Tibial nerve (tissue), 4 donors: ENCODE data around the gene RABL3. TPM values are rescaled to one million over a fixed set of nuclear protein-coding genes. Genes with fewer than 3 reads are reported as not detected.

Experiments
- DNase-seq, 2 donors: peaks; one replicate each; pipeline ENCODE4 v3.0.0-alpha.2; 2019; ENCODE audit warnings: low spot score in 2 of 2
- H3K27ac ChIP-seq, 4 donors: fragments of 200-600 bp; sonication (generic) in 3 of 4; one replicate each; pipeline ENCODE4 v1.5.1; 2017 to 2019; ENCODE audit warnings: mild to moderate bottlenecking in 1 of 4
- H3K27me3 ChIP-seq, 2 donors: fragments of 200-600 bp; sonication (generic) in 1 of 2; one replicate each; pipeline versions ENCODE4 v1.5.1 to v1.6.0; 2017 to 2019
- H3K36me3 ChIP-seq, 3 donors: fragments of 200-600 bp; sonication (generic); one replicate each; pipeline ENCODE4 v1.5.1; 2018 to 2019
- H3K4me1 ChIP-seq, 4 donors: fragments of 200-600 bp; sonication (generic) in 3 of 4; one replicate each; pipeline ENCODE4 v1.5.1; 2017 to 2019
- H3K4me3 ChIP-seq, 4 donors: fragments of 200-600 bp; sonication (generic) in 3 of 4; one replicate each; pipeline ENCODE4 v1.5.1; 2017 to 2019; ENCODE audit warnings: mild to moderate bottlenecking in 1 of 4, moderate library complexity in 1 of 4
- H3K9me3 ChIP-seq, 4 donors: fragments of 200-600 bp; sonication (generic) in 3 of 4; one replicate each; pipeline ENCODE4 v1.5.1; 2017 to 2019
- CTCF ChIP-seq, 5 experiments: fragments of 200-600 bp in 3 of 5; fragments of 450-650 bp in 2 of 5; sonication (generic) in 3 of 5; IDR thresholded peaks; one replicate each; pipeline ENCODE4 v1.5.1; 2016 to 2019; ENCODE audit warnings: antibody characterized with exemption in 5 of 5, mild to moderate bottlenecking in 3 of 5, moderate library complexity in 2 of 5
- EP300 ChIP-seq, 2 donors: sonication (generic); formaldehyde crosslinking; IDR thresholded peaks; one replicate each; pipeline ENCODE4 v1.6.1; 2017; ENCODE audit warnings: antibody characterized with exemption in 2 of 2, mild to moderate bottlenecking in 1 of 2
- POLR2A ChIP-seq, 2 donors: fragments of 450-650 bp; IDR thresholded peaks; one replicate each; pipeline ENCODE4 v1.6.1; 2017; ENCODE audit warnings: antibody characterized with exemption in 2 of 2, mild to moderate bottlenecking in 2 of 2, moderate library complexity in 2 of 2
- WGBS, 2 donors: methylation state at CpG; one replicate each; pipeline ENCODE4 v1.1.5; 2018; 5-methylcytosine and 5-hydroxymethylcytosine counted together
- total RNA-seq, 4 donors: library from RNA; depleted of rRNA; stranded (reverse); fragments of >200 nt; gene quantifications; one replicate each; pipeline ENCODE4 v1.1.0, GENCODE V29; 2016

Gene RABL3
- total RNA-seq, 4 donors from 2014 or later, result 10.8 to 17.6 (median 15.0) TPM

GRCh38 chr3:120706950-120707349 is 35.4 kb downstream of the RABL3 start:
- H3K4me1 ChIP-seq, result no peaks in the 10 kb centered on the region
- DNase-seq, result no peak
- H3K36me3 ChIP-seq, result peaks cover 0 to 71% (median 0%) of the 10 kb centered on the region in 3 donors
- H3K27me3 ChIP-seq, result no peaks in the 10 kb centered on the region
- no peak overlapping the region for H3K27ac ChIP-seq
- TF ChIP-seq EP300 (IDR thresholded peaks at IDR 0.05), result no peak
- no peak for TF ChIP-seq CTCF (IDR thresholded peaks at IDR 0.05)
- no peak for TF ChIP-seq POLR2A (IDR thresholded peaks at IDR 0.05)
- no peak overlapping the region for H3K4me3 ChIP-seq
- H3K9me3 ChIP-seq, result peaks cover 0 to 9% (median 4%) of the 10 kb centered on the region in 4 donors

DNA sequence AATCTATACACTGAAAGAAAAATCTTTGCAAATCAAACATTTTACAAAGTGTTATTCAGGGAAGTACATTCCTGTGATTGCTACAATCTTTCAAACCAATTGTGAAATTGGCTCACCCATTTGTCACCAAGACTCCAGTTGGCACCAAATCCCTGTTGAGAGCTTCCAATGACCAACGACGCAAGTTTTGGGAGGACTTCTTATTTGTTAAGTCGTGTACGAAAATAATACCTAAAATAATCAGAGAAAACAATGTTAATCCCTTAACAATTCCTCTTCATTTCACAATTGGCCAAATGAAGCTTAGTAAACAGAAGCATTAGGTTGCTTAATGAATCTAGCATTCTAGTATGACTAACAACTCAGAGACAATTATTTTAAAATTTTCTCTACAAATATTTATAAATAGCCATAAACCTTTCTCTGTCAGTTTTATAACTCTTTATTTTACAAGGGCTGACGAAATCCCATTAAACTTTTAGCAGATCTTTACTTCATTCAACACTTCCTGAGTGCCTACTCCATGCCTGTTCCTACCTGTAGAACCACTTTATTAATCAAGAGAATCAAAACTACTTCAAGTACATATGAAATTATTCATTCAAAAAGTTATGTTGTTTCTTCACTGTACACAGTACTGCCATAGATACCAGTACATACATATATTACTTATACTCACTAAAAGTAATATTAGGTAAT is 36.3 kb downstream of the RABL3 start:
- H3K36me3 ChIP-seq, result peaks cover 0 to 73% (median 0%) of the 10 kb centered on the region in 3 donors
- H3K4me3 ChIP-seq, result no peak overlapping the region
- WGBS, 2 donors, result 93 to 95% methylated on average over 5 of the region's 5 CpGs
- no peaks in the 10 kb centered on the region for H3K27me3 ChIP-seq
- TF ChIP-seq POLR2A (IDR thresholded peaks at IDR 0.05), result no peak
- no peak for TF ChIP-seq EP300 (IDR thresholded peaks at IDR 0.05)
- TF ChIP-seq CTCF (IDR thresholded peaks at IDR 0.05), result no peak
- H3K27ac ChIP-seq, result no peak overlapping the region
- no peaks in the 10 kb centered on the region for H3K4me1 ChIP-seq
- no peak for DNase-seq
- peaks cover 0 to 9% (median 4%) of the 10 kb centered on the region in 4 donors for H3K9me3 ChIP-seq

DNA sequence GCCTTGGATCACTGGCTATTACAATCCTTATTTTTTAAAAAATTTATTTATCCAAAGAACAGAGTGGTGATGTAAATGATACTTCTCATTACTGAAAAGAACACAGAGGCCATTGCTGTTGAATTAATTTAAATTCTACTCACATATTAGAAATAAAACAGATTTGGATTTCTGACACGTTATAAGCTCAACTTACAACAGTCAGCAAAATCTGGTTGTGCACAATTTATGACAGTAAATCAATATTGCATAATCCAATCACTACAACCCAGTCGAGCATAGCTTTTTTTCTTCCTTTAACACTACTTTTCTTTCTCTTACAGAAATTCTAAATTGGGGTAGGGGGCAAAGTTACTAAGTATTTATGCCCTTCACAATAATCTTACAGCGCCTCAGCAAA is 43.0 kb downstream of the RABL3 start:
- TF ChIP-seq CTCF (IDR thresholded peaks at IDR 0.05) (no peak), EP300 (IDR thresholded peaks at IDR 0.05) (no peak), POLR2A (IDR thresholded peaks at IDR 0.05) (no peak)
- no peak for DNase-seq
- peaks cover 0 to 9% (median 4%) of the 10 kb centered on the region in 4 donors for H3K9me3 ChIP-seq
- H3K4me3 ChIP-seq, result no peak overlapping the region
- H3K27me3 ChIP-seq, result no peaks in the 10 kb centered on the region
- H3K36me3 ChIP-seq, result peaks cover 0 to 42% (median 0%) of the 10 kb centered on the region in 3 donors
- H3K4me1 ChIP-seq, result no peaks in the 10 kb centered on the region
- 65 to 75% methylated on average over 3 of the region's 3 CpGs for WGBS, 2 donors
- no peak overlapping the region for H3K27ac ChIP-seq

DNA sequence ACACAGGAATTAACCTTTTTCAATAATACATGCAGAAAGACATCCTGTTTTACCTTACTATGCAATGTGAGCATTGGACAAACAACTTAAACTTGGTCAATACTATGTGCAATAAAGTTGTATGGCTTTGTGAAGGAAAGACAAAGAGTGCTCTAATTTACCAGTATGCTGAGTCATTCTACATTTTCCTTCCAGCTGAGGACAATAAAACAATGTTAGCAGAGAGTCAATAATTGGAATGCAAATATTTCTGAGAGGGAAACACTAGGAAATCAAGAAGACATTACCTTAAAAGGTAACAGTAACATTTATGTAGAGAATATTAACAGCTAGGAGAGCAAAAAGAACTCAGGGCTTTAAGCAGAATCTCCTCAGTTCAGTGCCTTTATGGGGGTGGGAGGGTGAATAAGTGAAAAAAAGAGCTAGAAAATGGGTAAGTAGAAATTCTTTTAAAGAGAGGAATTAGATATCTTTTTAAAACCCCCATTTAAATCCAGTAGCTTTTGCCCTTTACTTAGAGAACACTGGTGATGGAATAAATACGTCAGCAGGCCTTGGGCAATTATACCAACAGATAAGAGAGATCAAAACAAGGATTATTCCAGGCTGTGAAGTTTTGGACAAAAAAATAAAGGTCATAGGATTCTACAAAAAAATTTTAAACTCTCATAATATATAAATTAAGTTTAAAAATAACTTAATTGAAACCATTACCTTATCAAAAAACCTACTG is 48.7 kb downstream of the RABL3 start:
- Histone ChIP-seq H3K4me1 (no peaks in the 10 kb centered on the region), H3K4me3 (no peak overlapping the region), H3K27me3 (no peaks in the 10 kb centered on the region), H3K36me3 (peaks cover 0 to 33% (median 0%) of the 10 kb centered on the region in 3 donors), H3K9me3 (no peaks in the 10 kb centered on the region), H3K27ac (no peak overlapping the region)
- no peak for TF ChIP-seq EP300 (IDR thresholded peaks at IDR 0.05)
- TF ChIP-seq CTCF (IDR thresholded peaks at IDR 0.05), result no peak
- no peak for TF ChIP-seq POLR2A (IDR thresholded peaks at IDR 0.05)
- DNase-seq, result no peak
- WGBS, 2 donors, result 91 to 100% methylated on average over 1 of the region's 1 CpG

DNA sequence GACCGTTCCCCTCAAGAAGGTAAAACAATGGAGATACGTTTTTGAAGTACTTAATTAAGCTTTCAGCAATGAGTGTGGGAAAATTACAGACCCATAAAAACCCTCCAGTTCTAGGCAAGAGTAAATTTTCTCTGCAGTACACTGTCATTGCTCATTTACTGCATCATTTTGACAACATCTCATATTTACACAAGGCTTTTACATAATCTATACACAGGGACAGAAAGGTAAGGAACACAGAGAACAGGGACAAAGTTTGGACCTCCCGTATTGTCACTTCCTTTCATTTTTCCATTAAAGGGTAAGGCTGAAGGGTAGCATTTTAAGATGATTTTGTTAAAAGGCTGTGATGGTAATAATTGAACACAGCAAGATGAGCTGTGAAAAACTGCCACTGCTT is 52.9 kb downstream of the RABL3 start:
- WGBS, 2 donors, result 81 to 82% methylated on average over 3 of the region's 3 CpGs
- Histone ChIP-seq H3K36me3 (peaks cover 0 to 27% (median 0%) of the 10 kb centered on the region in 3 donors), H3K4me1 (no peaks in the 10 kb centered on the region), H3K27me3 (no peaks in the 10 kb centered on the region), H3K27ac (no peak overlapping the region), H3K4me3 (no peak overlapping the region), H3K9me3 (no peaks in the 10 kb centered on the region)
- DNase-seq, result no peak
- TF ChIP-seq CTCF (IDR thresholded peaks at IDR 0.05) (no peak), EP300 (IDR thresholded peaks at IDR 0.05) (no peak), POLR2A (IDR thresholded peaks at IDR 0.05) (no peak)
